ENCODE data around the gene CRYL1.

CRYL1 gene

GRCh38 chr13:20371825-20372224, 153.8 kb downstream of the CRYL1 start:
- no peak for TF ChIP-seq CREB1 (IDR thresholded peaks at IDR 0.05; ENCODE audit: low read depth)
- no peak for TF ChIP-seq CEBPB (IDR thresholded peaks at IDR 0.05)
- no peak for TF ChIP-seq ZBTB7A (IDR thresholded peaks at IDR 0.05; ENCODE audit: low read depth)
- no peak for TF ChIP-seq EGR1 (IDR thresholded peaks at IDR 0.05)
- no peak for TF ChIP-seq YY1 (IDR thresholded peaks at IDR 0.05; ENCODE audit: low read depth)
- TF ChIP-seq FOXM1 (IDR thresholded peaks at IDR 0.05; ENCODE audit: borderline replicate concordance, low read depth), result no peak
- no peak for TF ChIP-seq USF1 (IDR thresholded peaks at IDR 0.05)
- no peak for TF ChIP-seq TAF1 (IDR thresholded peaks at IDR 0.05; ENCODE audit: low read depth)
- no peak for TF ChIP-seq TEAD4 (IDR thresholded peaks at IDR 0.05)

GRCh38 chr13:20370815-20371421, 154.7 kb downstream of the CRYL1 start:
- TF ChIP-seq USF1 (IDR thresholded peaks at IDR 0.05) (no peak), ZBTB7A (IDR thresholded peaks at IDR 0.05; ENCODE audit: low read depth) (no peak), TAF1 (IDR thresholded peaks at IDR 0.05; ENCODE audit: low read depth) (no peak), RAD21 (IDR thresholded peaks at IDR 0.05; ENCODE audit: low read depth) (0 out of 2 replicates have a peak, but pooled peaks have one; percentile 16), NFIC (IDR thresholded peaks at IDR 0.05) (0 out of 2 replicates have a peak, but pooled peaks have one; percentile 55), TEAD4 (IDR thresholded peaks at IDR 0.05) (peak; percentile 61), EGR1 (IDR thresholded peaks at IDR 0.05) (no peak), CREB1 (IDR thresholded peaks at IDR 0.05; ENCODE audit: low read depth) (no peak), REST (IDR thresholded peaks at IDR 0.05; ENCODE audit: low read depth) (no peak), EP300 (IDR thresholded peaks at IDR 0.05; ENCODE audit: borderline replicate concordance) (peak; percentile 74), CEBPB (IDR thresholded peaks at IDR 0.05) (no peak), YY1 (IDR thresholded peaks at IDR 0.05; ENCODE audit: low read depth) (no peak), TCF12 (IDR thresholded peaks at IDR 0.05; ENCODE audit: low read depth) (peak; percentile 61; the same call in 1 of the 2 replicates), MAX (IDR thresholded peaks at IDR 0.05) (peak; percentile 14; the same call in 1 of the 2 replicates), FOXM1 (IDR thresholded peaks at IDR 0.05; ENCODE audit: borderline replicate concordance, low read depth) (no peak)

GRCh38 chr13:20369886-20370361, 155.7 kb downstream of the CRYL1 start:
- no peak for TF ChIP-seq YY1 (IDR thresholded peaks at IDR 0.05; ENCODE audit: low read depth)
- TF ChIP-seq CEBPB (IDR thresholded peaks at IDR 0.05), result peak; percentile 44; the same call in 1 of the 2 replicates
- peak; percentile 56; the same call in 1 of the 2 replicates for TF ChIP-seq TCF12 (IDR thresholded peaks at IDR 0.05; ENCODE audit: low read depth)
- TF ChIP-seq EP300 (IDR thresholded peaks at IDR 0.05; ENCODE audit: borderline replicate concordance), result peak; percentile 69; the same call in 1 of the 2 replicates
- TF ChIP-seq CREB1 (IDR thresholded peaks at IDR 0.05; ENCODE audit: low read depth), result no peak
- 0 out of 2 replicates have a peak, but pooled peaks have one; percentile 23 for TF ChIP-seq MAX (IDR thresholded peaks at IDR 0.05)
- peak; percentile 42; the same call in 1 of the 2 replicates for TF ChIP-seq FOXM1 (IDR thresholded peaks at IDR 0.05; ENCODE audit: borderline replicate concordance, low read depth)
- no peak for TF ChIP-seq ZBTB7A (IDR thresholded peaks at IDR 0.05; ENCODE audit: low read depth)
- peak; percentile 70 for TF ChIP-seq NFIC (IDR thresholded peaks at IDR 0.05)
- TF ChIP-seq EGR1 (IDR thresholded peaks at IDR 0.05), result no peak
- 0 out of 2 replicates have a peak, but pooled peaks have one; percentile 15 for TF ChIP-seq TEAD4 (IDR thresholded peaks at IDR 0.05)
- no peak for TF ChIP-seq RAD21 (IDR thresholded peaks at IDR 0.05; ENCODE audit: low read depth)
- no peak for TF ChIP-seq TAF1 (IDR thresholded peaks at IDR 0.05; ENCODE audit: low read depth)

- no peak for TF ChIP-seq MAX (IDR thresholded peaks at IDR 0.05)
- TF ChIP-seq TEAD4 (IDR thresholded peaks at IDR 0.05), result no peak
- no peak for TF ChIP-seq ZBTB7A (IDR thresholded peaks at IDR 0.05; ENCODE audit: low read depth)
- TF ChIP-seq RAD21 (IDR thresholded peaks at IDR 0.05; ENCODE audit: low read depth), result no peak
- TF ChIP-seq CREB1 (IDR thresholded peaks at IDR 0.05; ENCODE audit: low read depth), result no peak
- no peak for TF ChIP-seq EGR1 (IDR thresholded peaks at IDR 0.05)
Measured at GRCh38 chr13:20366056-20366455, 159.6 kb downstream of the CRYL1 start.

GRCh38 chr13:20363603-20364002, 162.1 kb downstream of the CRYL1 start:
- TF ChIP-seq TAF1 (IDR thresholded peaks at IDR 0.05; ENCODE audit: low read depth) (0 out of 2 replicates have a peak, but pooled peaks have one; percentile 19), EGR1 (IDR thresholded peaks at IDR 0.05) (no peak), TEAD4 (IDR thresholded peaks at IDR 0.05) (0 out of 2 replicates have a peak, but pooled peaks have one; percentile 34), RAD21 (IDR thresholded peaks at IDR 0.05; ENCODE audit: low read depth) (no peak), NFIC (IDR thresholded peaks at IDR 0.05) (peak; percentile 89), FOXM1 (IDR thresholded peaks at IDR 0.05; ENCODE audit: borderline replicate concordance, low read depth) (no peak), REST (IDR thresholded peaks at IDR 0.05; ENCODE audit: low read depth) (no peak), EP300 (IDR thresholded peaks at IDR 0.05; ENCODE audit: borderline replicate concordance) (peak; percentile 60; the same call in 1 of the 2 replicates), USF1 (IDR thresholded peaks at IDR 0.05) (no peak), MAX (IDR thresholded peaks at IDR 0.05) (no peak), TCF12 (IDR thresholded peaks at IDR 0.05; ENCODE audit: low read depth) (peak; percentile 55; the same call in 1 of the 2 replicates)
